Liver (tissue), 3 donors: ENCODE measurements around the gene FASN.
"Not testable (repeated sequence)": the region's sequence is repeated elsewhere in the genome, so short reads cannot be mapped to it uniquely, and the experiment has no call there.

Experiments used
- ATF3 ChIP-seq: IDR thresholded peaks from 2 replicates; pipeline ENCODE4 v1.6.1; 2016; ENCODE audit warnings: antibody characterized with exemption
- CTCF ChIP-seq: fragments of 150-350 bp; IDR thresholded peaks from 2 replicates; pipeline ENCODE4 v1.5.1; 2017; ENCODE audit warnings: improper control_type of control experiment, low read depth, low read length; ENCODE audit not compliant: missing input control
- GABPA ChIP-seq, 2 donors: IDR thresholded peaks in 1 of 2; conservative IDR thresholded peaks in 1 of 2; 2 replicates each; pipeline ENCODE4 v1.6.1; 2016; ENCODE audit warnings: antibody characterized with exemption in 2 of 2, mild to moderate bottlenecking in 1 of 2, moderate library complexity in 1 of 2
- NR2F2 ChIP-seq: IDR thresholded peaks from 2 replicates; pipeline ENCODE4 v1.6.1; 2016; ENCODE audit warnings: antibody characterized with exemption
- REST ChIP-seq: IDR thresholded peaks from 2 replicates; pipeline ENCODE4 v1.6.1; 2016; ENCODE audit warnings: antibody characterized with exemption, mild to moderate bottlenecking
- TAF1 ChIP-seq: conservative IDR thresholded peaks from 2 replicates; pipeline ENCODE4 v1.6.1; 2016; ENCODE audit warnings: antibody characterized with exemption, mild to moderate bottlenecking
- YY1 ChIP-seq: IDR thresholded peaks from 2 replicates; pipeline ENCODE4 v1.6.1; 2016; ENCODE audit warnings: antibody characterized with exemption, mild to moderate bottlenecking
- TF ChIP-seq, protein P1 (sequence below): IDR thresholded peaks from 2 replicates; pipeline ENCODE4 v1.6.1; 2016; ENCODE audit warnings: antibody characterized with exemption
- donor health status: healthy.
- donor health status: healthy.

- TF ChIP-seq CTCF; GABPA (IDR thresholded peaks at IDR 0.05 in 1 of 2, conservative IDR thresholded peaks at IDR 0.05 in 1 of 2); ATF3; REST; NR2F2; YY1; TAF1: not testable (repeated sequence)
- TF ChIP-seq, protein P1, sequence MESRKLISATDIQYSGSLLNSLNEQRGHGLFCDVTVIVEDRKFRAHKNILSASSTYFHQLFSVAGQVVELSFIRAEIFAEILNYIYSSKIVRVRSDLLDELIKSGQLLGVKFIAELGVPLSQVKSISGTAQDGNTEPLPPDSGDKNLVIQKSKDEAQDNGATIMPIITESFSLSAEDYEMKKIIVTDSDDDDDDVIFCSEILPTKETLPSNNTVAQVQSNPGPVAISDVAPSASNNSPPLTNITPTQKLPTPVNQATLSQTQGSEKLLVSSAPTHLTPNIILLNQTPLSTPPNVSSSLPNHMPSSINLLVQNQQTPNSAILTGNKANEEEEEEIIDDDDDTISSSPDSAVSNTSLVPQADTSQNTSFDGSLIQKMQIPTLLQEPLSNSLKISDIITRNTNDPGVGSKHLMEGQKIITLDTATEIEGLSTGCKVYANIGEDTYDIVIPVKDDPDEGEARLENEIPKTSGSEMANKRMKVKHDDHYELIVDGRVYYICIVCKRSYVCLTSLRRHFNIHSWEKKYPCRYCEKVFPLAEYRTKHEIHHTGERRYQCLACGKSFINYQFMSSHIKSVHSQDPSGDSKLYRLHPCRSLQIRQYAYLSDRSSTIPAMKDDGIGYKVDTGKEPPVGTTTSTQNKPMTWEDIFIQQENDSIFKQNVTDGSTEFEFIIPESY, result not testable (repeated sequence)
These were observed 41.9 kb upstream of the FASN start for GRCh38 chr17:82139961-82140360.
